GM19025 (cell line): ENCODE data around the gene PDCD1.
A peak's percentile ranks its signal among the peaks of the same experiment; 100 is the strongest.

Experiments
- ATAC-seq: cut with Tn5 transposase; IDR thresholded peaks from one replicate; pipeline ENCODE4 v1.9.1; 2021; ENCODE audit warnings: mild to moderate bottlenecking, low read depth, moderate library complexity; ENCODE audit not compliant: unreplicated experiment

PDCD1 gene

DNA sequence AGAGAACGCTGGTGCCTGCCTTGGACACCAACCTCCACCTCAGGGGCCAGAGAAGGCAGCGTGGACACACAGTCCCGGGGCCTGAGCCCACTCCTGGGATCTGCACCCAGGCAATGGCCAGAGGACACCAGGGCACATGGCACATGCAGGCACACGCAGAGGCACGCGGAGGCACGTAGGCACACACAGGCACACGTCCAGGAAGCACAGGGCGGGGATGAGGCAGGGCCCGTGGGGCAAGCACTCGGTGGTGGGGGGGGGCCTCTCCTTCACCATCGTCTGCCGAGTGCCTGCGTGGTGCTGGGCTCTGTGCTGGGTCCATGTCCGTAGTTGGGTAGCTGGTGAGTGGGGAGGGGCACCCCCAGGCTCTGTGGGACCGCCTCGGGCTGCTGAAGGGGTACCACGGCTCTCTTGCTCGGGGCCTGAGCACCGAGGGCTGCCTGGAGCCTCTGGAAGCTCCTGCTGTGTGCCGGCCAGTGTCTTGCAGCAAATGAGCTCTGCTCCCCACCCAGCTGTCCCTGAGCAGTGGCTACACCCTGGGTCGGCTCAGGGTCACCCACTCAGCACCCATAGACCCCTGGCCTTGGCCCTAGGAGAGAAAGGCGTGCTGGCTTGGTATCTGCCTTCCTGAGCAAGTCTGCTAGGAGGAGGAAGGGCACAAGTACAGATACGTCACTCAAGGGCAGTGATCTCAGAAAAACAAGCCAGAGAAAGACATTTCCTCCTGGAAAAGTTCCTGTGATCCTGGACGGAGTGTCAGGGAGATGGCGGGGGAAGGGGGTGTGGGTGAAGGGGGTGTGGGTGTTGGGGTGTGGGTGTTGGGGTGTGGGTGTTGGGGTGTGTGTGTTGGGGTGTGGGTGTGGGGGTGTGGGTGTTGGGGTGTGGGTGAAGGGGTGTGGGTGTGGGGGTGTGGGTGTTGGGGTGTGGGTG, 37.3 kb upstream of the PDCD1 start:
- no peak for ATAC-seq

DNA sequence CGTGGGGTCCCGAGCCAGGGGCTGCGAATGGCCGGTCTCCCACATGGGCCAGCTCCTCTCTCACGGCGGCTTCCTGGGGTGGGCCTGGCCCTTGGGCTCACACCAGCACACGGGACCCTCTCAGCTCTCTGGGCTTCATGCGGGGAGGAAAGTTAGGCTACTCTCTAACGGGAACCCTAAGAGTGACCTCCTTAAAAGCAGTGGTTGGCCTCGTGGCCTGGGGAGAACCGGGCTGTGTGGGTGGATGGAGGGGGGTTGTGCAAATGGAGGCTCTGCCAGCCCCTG, 36.7 kb upstream of the PDCD1 start:
- no peak for ATAC-seq

DNA sequence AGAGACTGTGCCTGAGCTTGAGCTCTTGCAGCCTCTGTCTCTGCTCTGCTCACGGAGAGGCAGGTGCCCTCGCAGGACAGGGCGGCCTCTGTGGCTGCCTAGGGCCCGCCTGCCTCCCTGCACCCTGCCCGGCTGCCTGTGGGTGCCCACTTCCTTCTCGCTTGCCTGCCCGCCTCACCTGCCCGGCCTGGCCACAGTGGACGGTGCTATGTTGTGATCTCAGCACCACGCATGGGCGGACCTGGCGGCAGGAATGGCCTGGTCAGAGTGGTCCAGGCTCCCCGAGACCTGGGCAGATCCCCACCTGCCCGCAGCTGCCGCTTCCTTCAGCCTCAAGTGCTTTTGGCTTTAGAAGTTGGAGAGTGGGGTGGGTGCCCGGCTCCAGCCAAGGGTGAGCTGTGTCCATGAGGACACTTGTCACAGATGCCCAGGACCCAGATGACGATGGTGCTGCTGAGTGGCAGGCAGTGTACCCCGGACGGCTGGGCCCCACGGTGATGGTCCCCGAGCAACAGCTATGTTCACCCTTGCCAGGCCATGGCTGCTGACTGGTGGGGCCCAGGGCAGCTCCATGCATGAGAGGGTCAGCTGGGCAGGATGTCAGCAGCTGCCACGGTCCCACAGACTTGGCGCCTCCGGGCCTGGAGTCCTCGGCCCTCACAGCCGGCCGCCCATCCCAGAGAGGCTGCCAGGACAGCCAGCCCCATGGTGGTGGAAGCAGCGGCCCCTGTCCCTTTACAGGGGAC, 36.2 kb upstream of the PDCD1 start:
- no peak for ATAC-seq

DNA sequence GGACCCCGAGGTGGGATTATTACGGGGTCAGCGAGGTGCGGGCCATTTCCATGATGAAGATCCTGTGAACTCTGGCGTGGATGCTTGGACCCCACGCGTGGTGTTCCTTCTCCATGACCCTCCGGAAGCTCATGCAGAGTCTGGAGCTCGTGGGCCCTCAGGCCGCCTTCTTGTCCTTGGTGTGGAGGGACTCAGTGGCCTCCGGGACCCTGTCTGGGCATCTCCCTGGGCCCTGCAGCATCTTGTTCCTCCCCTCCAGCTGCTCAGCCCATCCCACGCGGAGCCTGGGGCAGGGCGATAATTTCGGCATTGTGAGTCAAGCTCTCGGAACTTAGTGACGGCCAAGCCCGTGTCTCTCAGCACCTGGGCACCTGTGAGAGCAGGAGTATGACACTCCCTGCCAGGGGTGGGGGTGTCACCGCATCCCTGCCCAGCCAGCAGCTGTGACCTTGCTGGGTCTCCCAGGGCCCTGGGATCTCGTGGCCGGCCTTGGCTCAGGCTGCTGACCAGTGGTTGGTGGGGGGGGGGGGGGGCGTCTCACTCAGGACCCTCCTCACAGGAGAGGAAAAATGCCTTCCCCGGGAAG, 35.5 kb upstream of the PDCD1 start:
- ATAC-seq: no peak

DNA sequence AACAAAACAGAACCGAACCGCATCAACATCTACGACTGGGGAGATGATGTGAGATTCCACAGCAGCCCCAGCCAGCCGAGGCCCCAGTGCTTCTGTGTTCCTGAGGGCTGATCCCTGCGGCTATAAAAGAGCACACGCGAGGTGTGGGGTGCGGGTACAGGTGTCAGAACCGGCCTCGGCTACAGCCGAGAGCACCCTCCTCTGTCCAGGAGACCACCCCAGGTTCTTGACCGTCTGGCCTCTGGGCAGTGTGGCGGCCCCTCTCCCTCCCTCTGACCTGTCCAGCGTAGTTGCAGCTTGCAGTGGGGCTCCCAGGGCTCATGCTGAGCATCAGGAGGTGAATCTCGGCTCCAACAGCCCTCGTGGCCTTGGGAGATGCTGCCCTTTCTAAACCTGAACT, 34.6 kb upstream of the PDCD1 start:
- no peak for ATAC-seq

DNA sequence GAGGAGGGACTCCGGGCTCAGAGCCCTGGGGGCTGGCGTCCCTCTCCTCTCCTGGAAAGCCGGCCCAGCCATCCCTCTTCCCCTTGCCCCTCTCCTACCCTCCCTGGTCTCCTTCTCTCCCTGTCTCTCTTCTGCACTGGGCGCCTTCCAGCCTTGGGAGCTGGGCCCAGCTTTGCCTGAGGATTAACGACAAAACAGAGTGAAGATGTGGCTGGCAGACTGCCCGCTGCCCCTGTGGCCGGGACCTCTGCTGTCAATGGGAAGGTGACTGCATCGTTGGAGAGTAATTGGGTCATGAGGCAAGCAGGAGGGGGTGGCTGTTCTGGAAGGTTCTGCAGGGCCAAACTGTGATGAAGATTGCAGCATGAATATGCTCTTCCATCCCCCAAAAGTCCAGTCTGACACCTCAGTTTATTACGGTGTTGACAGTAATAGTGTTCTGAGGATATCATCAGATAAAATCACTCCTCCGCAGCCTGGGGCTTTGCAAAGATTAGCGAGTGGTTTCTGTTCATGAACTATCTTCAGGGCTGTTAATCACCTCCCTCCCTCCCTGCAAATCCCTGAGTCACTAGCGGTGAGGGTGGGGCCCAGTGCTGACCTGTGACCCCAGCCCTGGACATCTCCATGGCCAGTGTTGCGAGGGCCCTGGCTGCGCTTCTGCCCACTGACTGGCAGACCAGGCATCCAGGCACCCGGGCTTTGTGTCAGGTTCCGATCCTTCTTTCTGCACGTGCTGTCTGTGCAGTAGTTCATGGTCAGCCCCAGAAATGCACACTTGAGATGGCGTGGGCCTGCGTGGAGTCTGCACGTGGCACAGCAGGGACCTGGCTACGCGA, 33.8 kb upstream of the PDCD1 start:
- no peak for ATAC-seq

DNA sequence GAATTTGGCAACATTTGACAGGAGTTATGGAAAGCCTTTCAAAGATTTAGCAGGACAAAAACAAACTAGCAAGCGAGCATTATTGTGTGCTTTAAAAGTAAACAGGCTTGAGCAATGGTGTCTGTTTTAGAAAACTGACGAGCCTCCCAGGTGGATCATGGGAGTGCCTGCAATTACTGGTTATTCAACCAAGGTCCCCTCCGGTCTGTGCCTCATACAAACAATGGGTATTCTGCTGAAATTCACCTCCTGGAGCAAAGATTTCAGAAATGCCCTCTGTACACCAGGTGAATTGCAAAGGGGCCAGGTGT, 33.2 kb upstream of the PDCD1 start:
- ATAC-seq: no peak

DNA sequence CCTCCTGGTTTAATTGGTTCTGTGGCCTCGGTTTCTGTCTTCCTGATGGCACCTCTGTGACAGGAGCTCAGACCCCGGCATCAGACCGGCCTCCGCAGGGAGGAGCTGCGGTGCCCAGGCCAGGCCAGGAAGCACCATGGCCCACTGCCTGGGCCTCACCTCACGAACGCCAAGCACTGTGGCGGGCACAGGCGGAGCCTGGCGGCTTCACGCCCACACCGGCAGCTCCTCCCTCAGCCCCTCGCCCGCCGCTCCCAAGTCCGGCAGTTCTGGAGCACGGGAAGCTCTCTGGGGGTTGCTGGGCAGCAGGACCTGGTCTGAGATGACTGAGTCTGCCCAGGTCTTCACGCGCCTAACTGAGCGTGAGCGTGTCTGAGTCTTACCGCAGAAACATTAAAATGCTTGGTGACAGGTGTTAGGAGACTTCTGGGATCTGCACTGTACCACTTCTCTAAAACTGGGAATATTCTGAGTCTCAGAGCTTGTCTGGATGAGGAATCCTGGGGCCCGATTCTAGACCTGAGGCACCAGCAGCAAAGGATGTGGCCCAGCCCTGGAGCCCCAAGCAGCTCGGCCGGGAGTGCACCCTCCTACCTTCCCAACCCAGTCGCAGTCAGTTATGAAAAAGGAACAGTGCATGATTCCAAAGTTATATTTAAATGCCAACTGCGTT, 32.8 kb upstream of the PDCD1 start:
- ATAC-seq: no peak

DNA sequence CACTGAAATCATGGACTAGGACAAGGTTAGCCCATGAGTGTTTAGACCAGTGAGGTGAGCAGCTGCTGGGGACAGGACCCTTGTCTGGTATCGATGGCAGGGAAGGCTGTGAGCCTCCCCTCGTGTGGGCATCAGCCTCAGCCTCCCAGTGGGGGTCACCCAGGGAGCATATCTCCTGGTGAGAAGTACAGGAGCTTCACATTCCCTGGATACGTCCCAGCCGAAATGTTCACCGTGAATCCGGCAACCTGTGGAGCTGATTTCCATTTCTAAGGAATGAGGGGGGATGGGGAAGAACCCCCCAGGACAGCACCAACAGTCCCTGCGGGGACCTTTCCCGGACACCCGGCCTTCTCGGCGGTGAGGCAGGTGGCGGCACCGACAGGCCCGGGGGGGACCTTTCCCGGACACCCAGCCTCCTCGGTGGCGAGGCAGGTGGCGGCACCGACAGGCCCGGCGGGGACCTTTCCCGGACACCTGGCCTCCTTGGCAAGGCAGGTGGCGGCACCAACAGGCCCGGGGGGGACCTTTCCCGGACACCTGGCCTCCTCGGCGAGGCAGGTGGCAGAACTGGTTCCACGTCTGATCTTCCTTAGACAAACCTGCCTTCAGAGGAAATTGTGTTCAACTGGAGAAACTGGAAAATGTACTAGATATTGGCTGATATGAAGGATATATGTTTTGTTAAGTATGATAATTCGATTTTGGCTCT, 32.0 kb upstream of the PDCD1 start:
- ATAC-seq: no peak

DNA sequence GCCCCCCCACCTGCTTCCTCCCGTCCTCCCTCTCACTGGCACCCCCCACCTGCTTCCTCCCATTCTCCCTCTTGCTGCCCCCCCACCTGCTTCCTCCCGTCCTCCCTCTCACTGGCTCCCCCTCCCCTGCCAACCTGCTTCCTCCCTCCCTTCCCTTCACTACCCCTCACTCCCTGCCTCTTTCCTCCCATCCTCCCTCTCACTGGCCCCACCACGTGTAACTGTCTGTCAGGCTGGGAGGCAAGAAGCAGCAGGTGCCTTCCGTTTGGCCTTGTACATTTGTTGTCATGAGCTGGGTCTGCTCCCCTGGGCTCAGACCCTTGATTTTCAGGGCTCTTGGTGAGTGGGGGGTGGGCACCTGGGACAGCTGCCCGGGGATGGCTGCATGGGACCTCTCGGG, 29.9 kb upstream of the PDCD1 start:
- ATAC-seq: no peak

DNA sequence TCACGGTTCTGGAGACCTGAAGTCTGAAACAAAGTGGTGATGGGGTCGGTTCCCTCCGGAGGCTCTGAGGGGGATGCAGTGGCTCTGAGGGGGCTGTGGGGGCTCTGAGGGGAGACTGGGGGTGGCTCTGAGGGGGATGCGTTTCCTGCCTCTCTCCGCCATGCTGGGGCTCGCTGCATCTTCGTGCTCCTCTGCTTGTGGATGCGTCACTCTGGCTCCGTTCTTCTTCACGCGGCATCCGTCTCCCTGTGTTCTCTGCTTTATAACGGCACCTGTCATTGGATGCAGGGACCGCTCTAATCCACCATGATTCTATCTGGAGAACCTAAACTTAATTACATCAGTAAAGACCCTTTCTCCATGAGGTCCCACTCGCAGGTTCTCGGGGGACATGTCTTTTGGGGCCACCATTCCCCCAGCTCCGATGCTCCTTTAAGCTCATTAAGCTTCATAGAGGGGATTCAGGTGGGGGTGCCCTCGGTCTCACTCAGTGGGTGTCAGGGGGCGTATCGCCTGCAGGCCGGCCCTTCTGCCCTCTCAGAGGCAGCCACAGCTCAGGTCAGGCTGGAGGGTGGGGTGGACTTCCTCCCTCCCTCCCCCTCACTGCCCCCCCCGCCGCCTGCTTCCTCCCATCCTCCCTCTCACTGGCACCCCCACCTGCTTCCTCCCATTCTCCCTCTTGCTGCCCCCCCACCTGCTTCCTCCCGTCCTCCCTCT, 29.3 kb upstream of the PDCD1 start:
- ATAC-seq: no peak

DNA sequence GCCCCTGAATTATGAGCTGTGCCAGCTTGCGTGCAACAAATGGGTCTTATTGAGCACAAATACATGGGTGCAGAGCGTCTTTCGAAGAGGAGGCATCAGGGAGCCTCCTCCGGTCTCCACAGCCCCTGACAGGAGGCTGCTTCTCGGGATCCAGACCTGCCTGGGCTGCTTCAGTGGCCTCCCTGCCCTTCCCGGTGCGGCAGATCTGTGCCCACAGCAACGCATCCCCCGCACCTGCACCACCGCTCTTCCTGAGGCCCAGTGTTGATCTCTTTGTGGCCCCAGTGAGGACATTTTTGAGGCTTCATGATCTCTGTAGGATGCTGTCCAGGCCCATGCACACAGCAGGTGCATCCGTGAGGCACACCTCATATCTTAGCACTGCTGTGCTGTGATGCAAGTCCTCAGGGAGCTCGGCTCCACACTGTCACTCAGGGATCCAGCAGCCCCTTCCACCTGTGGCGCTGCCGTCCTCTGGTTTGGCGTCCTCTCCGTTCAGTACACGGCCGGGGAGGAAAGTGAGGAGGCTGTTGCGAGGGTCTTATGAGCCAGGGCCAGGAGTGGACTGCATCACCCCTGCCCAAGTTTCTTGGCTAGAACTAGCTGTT, 28.2 kb upstream of the PDCD1 start:
- no peak for ATAC-seq

DNA sequence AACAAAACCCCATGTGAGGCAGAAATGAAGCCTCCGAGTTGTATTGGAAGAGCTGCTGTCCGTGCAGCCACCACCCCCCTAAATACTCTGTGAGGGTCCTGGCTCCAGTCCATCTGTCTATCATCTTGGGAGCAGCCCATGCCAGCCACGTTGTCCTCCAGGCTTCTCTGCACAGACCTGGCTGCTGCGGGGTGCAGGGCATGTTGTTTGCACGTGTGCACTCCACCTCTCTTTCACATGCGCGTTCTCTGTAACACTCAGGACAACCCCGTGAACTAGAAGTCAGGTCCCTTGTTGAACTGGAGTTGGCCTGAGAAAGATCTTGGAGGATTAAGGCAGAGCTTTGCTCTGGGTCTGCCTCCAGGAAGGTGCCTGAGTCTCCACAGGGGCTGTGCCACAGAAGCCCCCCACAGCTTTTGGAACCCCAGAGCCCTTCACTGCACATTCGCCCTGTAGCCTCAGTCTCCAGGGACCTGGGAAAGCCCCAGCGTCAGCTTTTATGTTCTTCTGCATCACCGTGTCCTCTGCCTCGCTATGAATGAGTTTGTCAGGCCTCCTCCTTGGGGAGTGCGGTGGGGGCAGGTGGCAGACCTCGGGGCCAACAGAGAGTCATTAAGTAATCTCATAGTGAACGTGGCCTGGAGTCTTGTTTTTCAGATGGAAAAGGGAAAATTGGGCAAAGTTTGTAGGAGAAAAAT, 27.4 kb upstream of the PDCD1 start:
- no peak for ATAC-seq

DNA sequence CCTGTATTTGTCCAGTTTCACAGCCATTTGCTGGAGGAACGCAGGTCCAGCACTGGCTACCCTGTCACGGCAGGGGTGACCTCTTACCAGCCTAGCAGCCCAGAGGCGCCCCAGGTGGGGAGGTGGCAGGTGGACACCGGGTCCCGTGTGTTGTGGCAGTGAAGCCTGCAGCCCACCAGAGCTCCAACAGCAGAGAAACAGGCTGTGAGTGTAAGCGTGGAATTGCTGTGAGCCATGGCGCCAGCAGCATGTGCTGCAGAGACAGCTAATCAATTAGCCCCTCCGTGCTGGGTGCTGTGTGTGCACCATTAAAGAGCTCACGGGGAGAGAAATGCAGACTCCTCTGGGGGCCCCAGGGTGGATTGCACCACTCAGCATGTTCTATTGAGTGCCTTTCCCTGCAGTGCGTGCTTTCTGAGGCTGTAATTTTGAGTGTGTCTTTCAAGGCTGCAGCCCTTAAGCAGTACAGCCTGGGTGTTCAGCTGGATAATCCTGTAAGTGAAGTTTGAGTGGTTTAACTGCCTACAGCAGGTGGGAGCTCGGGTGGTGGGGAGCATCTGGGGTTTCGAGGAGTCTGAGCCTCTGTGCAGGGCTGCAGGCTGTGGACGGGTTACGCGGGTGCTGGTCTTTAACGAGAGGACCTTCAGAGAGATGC, 26.7 kb upstream of the PDCD1 start:
- ATAC-seq: no peak

DNA sequence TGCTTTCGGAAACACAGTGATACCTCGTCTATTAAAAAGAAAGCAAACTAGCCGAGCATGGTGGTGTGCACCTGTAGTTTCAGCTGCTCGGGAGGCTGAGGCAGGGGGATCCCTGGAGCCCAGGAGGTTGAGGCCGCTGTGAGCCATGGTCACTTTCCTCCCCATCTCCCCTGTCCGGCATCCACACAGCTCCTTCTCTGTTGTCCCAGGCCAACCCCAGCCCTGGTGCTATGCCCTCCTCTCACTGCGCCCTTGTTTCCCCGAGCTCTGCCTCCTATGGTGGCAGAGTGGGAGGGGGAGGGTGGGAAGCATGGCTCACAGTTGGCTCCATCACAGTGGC, 26.2 kb upstream of the PDCD1 start:
- no peak for ATAC-seq

DNA sequence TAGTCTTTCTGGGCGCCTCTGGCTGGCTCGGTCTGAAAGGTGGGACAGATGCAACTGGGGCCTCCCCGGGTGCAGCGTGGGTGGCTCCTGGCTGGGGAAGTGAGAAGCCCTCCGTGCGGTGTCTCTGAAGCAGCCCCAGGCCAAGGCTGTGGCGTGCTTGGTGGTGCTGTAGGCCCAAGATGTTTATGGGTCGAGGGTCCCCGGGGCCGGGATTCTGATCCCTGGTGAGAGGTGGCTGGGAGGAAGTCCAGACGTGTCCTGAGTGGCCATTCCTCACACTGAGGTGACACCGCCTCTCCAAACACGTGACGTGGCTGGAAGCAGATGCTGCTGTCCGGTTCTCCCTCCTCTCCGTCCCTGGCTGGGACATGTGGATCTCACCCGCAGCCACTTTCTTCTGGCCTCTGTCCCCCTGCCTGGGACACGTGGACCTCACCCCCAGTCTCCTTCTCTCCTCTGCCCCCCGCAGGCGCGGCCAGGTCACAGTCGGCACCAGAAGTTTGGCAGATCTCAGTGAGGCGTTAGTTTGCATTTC, 23.5 kb upstream of the PDCD1 start:
- peak; percentile 59 for ATAC-seq

DNA sequence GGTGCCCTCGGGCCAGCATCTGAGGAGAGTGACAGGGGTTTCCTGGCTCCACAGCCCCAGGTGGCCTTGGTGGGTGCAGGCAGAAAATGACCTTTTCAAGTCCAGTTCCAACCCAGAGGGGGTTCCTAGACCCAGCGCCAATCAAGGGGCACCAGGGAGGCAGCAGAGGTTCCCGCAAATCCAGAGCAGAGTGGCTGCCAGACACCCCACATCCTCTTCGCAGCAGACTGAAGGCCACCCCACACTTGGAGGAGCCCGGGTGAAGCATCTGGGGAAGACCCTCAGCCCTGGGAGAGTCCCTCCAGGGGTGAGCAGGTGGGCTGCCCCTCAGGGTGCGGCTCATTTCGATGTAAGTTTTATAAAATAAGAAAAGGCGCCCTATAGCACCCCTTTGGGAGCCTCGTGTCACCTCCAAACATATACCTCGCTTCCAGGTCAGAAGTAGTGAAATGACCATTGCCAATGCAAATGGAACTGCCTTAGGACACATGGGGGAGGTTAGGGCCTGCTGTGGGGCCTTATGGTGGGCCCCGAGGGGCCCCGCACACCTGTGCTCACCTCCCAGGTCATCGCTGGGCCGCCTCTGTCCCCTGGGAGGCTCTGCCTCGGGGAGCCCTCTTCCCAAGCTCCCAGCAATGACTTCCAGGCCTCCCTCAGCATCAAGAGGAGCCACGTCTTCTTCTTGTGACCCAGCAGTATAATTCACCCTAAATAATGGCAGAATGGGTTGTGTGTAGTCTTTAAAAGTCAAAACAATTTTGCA, 21.8 kb upstream of the PDCD1 start:
- ATAC-seq: no peak
